GM21526 (cell line): ENCODE measurements around the gene VSX1.

ENCODE experiments used
- ATAC-seq: cut with Tn5 transposase; IDR thresholded peaks from one replicate; pipeline ENCODE4 v1.9.1; 2021; ENCODE audit warnings: moderate library complexity; ENCODE audit not compliant: unreplicated experiment, low FRiP score

VSX1 gene

GRCh38 chr20:25042531-25043498 is 39.1 kb downstream of the VSX1 start:
- ATAC-seq: peak; percentile 82

DNA sequence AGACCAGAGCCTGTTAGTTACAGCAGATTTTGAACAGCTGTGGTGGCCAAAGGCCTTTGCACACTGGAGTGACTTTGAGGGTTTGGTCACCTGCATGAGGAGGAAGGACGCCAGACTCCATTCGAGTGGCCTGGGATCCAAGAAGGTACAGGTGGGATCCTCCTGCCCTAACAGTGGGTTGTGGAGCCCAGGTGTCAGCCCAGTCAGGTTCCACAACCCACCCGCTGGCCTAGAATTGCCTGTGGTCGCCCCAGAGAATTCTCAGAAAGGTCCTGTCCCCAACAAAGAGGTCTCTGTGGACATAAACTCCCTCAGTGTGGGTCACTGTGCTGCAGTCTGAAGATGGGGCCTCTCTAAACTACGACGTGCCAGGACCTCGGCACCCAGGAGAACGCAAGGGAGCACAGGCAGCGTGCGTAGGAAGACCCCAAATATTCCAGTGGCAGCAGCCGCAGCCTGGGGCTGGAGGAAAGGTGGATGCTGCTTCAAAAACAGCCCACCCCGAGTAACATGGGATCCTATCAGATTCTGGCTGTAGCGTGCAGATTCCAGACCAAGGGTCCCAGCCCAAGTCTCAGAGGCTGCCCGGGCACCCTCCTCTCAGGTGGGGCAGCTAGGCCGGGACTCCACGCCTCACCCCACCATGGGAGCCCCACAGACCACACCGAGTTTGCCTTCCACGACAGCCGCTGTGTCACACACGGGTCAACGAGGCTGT is 40.0 kb downstream of the VSX1 start:
- ATAC-seq: no peak

DNA sequence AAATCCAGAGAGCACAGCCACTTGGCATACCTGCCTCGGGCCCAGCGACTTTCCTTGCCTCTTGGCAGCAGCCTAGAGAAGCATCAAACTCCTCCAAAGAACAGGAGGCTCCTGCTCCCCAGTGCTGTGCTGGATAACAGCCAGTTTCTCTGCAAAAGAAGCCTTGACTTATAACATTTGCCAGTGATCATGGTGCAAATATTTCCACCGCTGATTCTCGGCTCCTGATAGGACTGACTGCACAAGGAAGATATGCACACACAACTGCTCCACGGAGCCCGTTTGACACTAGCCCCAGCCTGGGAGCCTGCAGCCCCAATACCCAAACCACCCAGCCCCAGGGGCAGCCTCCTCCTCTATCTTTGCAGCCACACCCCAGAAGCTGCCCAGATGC is 41.5 kb downstream of the VSX1 start:
- no peak for ATAC-seq

- ATAC-seq: no peak
These were observed 42.1 kb downstream of the VSX1 start for GRCh38 chr20:25039697-25040437.

DNA sequence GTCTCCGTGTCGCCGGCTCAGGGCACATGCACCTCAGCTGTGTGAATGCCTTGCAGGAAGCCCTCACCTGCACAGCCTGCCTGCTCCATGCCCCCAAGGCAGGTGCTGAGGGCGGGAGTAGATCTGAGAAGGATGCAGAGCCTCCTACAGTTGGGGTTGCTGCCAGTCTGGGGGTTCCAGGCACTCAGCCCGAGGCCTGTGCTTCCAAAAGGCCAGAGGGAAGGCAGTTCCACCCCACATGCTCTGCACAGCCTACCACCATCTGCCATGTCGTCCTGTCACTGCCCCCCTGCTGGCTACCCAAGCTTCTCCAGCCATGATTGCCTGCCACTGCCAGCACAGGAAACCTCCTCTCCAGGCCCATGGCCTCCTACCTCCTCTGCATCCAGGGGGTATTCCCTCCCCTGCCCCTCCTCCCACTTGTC is 43.3 kb downstream of the VSX1 start:
- no peak for ATAC-seq

DNA sequence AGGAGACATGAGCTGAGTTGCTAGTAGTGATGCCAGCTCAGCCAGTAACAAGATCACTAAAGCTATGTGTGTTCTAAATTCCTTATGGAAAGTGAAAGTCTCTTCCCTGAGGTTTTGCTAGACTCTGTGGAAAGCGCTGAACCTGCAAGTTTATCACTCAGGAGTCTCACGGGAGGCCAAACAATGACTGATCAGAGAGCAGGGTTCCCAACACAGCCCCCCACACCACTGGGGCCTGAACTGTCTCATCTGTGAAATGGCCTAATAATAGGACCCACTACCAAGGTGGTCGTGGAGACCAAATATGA is 43.9 kb downstream of the VSX1 start:
- ATAC-seq: no peak

- no peak for ATAC-seq
These were observed 44.4 kb downstream of the VSX1 start for GRCh38 chr20:25037288-25038102.

DNA sequence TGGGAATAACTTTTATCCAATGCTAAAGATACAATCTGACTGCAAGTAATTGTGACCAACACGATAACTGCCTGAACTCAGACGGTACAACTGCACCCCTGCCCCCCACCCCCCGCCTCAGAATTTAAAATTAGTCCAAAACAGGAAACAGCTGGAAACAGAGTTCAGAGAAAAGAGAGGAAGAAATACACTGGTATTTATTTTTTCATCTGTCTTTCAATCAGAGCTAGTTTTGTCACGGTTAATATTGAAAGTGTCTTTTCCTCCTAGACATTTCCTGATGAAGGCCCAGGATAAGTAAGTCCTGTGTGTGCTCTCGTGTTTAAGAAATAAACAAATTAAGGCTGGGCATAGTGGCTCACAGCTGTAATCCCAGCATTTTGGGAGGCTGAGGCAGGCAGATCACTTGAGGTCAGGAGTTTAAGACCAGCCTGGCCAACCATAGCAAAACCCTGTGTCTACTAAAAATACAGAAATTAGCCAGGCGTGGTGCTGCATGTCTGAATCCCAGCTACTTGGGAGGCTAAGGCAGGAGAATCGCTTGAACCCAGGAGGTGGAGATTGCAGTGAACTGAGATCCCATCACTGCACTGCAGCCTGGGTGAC is 45.5 kb downstream of the VSX1 start:
- no peak for ATAC-seq

DNA sequence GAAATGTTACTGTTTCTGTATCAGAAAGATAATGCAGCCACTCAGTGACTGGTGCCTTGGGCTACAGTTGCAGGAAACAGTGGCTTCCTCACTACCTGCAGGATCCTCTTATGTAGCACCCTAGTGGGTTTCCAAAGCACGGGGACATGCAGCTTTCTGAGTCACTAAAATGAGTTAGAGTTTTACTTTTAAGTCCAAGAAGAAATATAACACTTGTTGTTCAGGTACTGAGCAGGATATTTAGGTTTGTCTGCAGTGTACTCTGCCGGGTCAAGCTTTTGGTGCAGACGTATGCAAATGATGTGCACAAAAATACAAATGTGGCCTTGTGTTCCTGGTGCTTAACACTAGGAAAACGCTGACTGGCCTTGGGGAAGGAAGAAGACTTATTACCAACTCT is 46.0 kb downstream of the VSX1 start:
- no peak for ATAC-seq

DNA sequence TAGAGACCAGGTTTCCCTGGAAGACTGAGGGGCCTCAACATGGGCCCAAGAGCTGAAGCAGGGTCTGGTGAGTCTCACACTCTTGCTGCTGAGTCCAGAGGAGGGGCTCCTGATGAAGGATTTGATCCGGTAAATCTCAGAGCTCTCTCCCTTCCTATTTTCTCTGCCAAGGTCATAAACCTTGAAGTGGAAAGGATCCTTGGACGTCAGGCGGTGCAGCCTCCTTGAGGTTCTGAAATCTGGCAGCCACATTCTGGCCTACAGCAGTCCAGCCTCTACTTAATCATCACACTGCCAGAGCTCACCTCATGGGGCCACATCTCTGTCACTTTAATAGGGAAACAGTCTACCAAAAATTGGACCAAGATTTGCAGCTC is 48.0 kb downstream of the VSX1 start:
- no peak for ATAC-seq

- no peak for ATAC-seq
These were observed 48.5 kb downstream of the VSX1 start for GRCh38 chr20:25033265-25033923.

DNA sequence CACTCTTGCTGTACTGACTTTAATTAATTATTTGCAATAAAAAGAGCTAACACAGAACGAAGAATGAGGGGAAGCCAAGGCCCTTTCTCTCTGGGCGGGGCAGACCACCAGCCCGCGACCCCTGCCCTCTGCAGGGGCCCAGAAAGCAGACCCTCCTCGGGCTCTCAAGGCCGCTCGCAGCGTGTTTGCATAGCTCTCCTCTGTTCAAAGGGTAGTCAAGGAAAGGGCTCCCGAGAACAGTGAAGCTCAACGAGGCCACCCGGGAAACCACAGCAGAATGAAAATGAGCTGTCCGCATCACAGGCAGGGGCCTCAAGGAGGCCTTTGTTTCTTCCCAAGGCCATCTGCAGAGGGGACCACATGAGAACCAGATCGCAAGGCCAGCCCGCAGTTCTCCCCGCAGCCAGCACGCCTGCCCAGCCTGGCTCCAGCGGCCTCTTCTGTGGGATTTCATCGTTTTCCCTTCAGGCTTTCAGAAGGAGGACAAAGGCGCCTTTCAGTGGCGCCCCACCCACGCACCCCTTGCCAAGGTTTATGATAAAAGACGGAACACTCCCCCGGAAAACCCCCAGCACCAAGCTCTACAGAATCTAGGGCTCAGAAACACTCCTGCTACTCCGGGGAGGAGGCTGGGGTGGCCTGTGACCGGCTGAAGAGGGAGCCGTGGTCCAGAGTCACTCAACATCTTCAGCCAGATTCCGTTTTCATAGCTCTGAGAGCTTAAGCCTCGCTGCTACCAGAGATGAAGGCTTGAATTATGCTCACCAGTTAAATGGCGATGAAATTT is 49.3 kb downstream of the VSX1 start:
- no peak for ATAC-seq

DNA sequence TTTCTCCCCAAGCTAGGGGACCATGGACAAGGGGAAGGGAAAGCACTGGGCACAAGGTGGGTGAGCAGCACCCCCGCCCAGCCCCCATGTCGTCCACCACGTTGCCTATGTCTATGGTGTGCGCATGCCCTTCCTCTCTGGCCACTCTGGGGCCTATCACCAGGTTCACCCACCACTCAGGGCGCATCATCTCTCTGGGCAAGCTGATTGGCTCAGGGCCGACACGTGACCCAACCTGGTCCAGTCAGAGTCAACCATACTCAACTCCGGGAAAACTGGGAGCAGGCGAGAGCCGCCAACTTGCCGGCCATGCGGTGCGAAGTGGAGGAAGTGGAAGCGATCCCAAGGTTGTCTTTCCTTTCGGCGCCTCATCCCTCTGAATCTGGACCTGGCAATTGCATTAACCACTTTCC is 49.9 kb downstream of the VSX1 start:
- ATAC-seq: no peak

GRCh38 chr20:25031241-25031640 is 50.7 kb downstream of the VSX1 start:
- no peak for ATAC-seq

DNA sequence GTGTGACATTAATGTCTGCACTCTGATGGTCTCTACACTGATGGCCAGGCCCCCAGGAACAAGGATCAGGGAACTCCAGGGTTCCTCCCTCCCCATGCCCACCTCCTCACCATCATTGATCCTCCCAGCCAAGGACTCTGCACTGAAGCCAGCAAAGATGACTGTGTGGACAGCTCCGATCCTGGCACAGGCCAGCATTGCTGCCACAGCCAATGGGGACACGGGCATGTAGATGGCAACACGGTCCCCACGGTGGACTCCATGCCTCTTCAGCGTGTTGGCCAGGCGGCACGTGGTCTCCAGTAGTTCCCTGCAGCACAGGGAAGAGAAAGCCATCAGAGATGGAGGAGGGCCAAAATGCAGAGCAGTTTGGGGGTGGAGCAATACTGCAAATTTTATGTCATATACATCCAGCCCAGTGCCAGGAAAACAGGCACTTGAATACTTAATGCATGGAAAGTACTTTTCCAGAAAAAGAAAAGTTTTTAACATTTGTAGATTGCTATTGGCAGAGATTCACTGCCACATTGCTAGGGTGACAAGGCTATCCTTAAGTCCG is 51.2 kb downstream of the VSX1 start:
- ATAC-seq: no peak

DNA sequence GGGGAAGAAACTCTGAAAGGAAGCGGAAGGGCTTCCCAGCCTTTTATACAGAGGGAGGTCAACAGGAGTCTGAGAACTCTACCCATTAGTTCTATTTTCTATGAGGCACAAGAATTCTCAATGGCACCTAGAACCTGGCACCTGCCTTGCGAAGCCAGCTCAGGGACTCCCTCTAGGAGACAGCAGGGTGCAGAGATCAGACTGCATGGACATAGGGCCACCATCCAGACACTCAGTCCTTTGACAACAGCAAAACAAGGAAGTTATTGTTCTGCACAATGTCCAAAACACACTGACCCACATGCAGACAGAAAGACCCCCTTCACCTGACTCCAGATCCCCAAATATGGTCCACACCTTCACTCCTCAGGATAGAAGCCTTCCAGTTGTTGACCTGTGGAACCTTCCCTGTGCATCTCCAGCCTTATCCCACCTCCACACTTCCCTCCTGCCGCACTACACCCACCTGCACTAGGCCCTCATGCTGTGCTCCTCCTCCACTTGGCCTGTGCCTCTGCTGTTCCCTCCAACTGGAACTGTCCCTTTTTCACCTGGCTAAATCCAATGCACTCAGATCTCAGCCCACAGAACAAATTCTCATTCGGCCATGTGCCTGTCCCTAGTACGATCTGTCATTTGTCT is 51.8 kb downstream of the VSX1 start:
- no peak for ATAC-seq

- ATAC-seq: no peak
These were observed 55.8 kb downstream of the VSX1 start for GRCh38 chr20:25025986-25026605.
